IMR-90 (cell line): ENCODE results near the gene CMTM6. TPM values are rescaled to one million over a fixed set of nuclear protein-coding genes. Genes with fewer than 3 reads are reported as not detected.

Source experiments
- ATAC-seq: fragments of 200-7000 bp; cut with Tn5 transposase; 2 replicates; pipeline ENCODE4 v1.9.1; 2020; ENCODE audit warnings: low read depth, mild to moderate bottlenecking, moderate library complexity
- BruUV-seq: library from RNA; stranded (reverse); fragments of 400-500 nt; replicated peaks from 2 replicates; lab custom pipeline; 2021; lab: Mats Ljungman, UMichigan
- CTCF ChIA-PET: fragments of 300-600 bp; formaldehyde crosslinking; extraction: SDS; loops from one replicate; lab custom pipeline; 2021; ENCODE audit warnings: antibody characterized with exemption; lab: Yijun Ruan, JAX
- POLR2A ChIA-PET: fragments of 300-600 bp; sonication (Branson Sonifier 250); formaldehyde crosslinking; loops from one replicate; lab custom pipeline; 2022; ENCODE audit warnings: antibody characterized with exemption; ENCODE audit not compliant: unreplicated experiment; lab: Charles Lee
- DNase-seq: peaks from one replicate; pipeline ENCODE4 v3.0.0; 2013
- H2AFZ ChIP-seq: replicated peaks from 2 replicates; pipeline ENCODE3; 2013; ENCODE audit warnings: low read length, mild to moderate bottlenecking; ENCODE audit not compliant: poor library complexity
- H2AK5ac ChIP-seq: 2 replicates; pipeline ENCODE4 v1.6.1; 2013; ENCODE audit warnings: low read depth, low read length, inconsistent platforms
- H2AK9ac ChIP-seq: replicated peaks from 2 replicates; pipeline ENCODE3; 2013; ENCODE audit warnings: mild to moderate bottlenecking, low read depth, low read length, moderate library complexity; ENCODE audit not compliant: poor library complexity
- H2BK120ac ChIP-seq: 2 replicates; pipeline ENCODE4 v1.6.1; 2013; ENCODE audit warnings: low read depth, low read length, inconsistent platforms
- H2BK15ac ChIP-seq: 3 replicates; pipeline ENCODE4 v1.6.1; 2013; ENCODE audit warnings: low read depth, low read length, inconsistent platforms
- H2BK20ac ChIP-seq: 2 replicates; pipeline ENCODE4 v1.6.1; 2013; ENCODE audit warnings: low read depth, mild to moderate bottlenecking, inconsistent platforms, low read length, moderate library complexity
- H2BK5ac ChIP-seq: 2 replicates; pipeline ENCODE4 v1.6.1; 2013; ENCODE audit warnings: mild to moderate bottlenecking, low read depth, low read length, inconsistent platforms; ENCODE audit not compliant: poor library complexity, severe bottlenecking
- H3K14ac ChIP-seq: replicated peaks from 2 replicates; pipeline ENCODE4 v1.6.1; 2013; ENCODE audit warnings: low read depth, low read length, inconsistent platforms
- H3K18ac ChIP-seq: 2 replicates; pipeline ENCODE4 v1.6.1; 2013; ENCODE audit warnings: low read depth, low read length, control low read depth
- H3K23ac ChIP-seq: 2 replicates; pipeline ENCODE4 v1.6.1; 2013; ENCODE audit warnings: low read depth, low read length, inconsistent platforms
- H3K27ac ChIP-seq: 2 replicates; pipeline ENCODE4 v1.5.1; 2013; ENCODE audit warnings: mild to moderate bottlenecking, control low read depth, low read length; ENCODE audit not compliant: insufficient read depth
- H3K27me3 ChIP-seq: 2 replicates; pipeline ENCODE4 v1.6.1; 2013; ENCODE audit warnings: low read length; ENCODE audit not compliant: control insufficient read depth, insufficient read depth
- H3K36me3 ChIP-seq: 2 replicates; pipeline ENCODE4 v1.6.1; 2013; ENCODE audit warnings: low read length, mixed read lengths; ENCODE audit not compliant: control insufficient read depth, insufficient read depth
- H3K4ac ChIP-seq: 2 replicates; pipeline ENCODE4 v1.6.1; 2013; ENCODE audit warnings: low read depth, low read length, inconsistent platforms
- H3K4me1 ChIP-seq: 2 replicates; pipeline ENCODE4 v1.6.1; 2013; ENCODE audit warnings: low read length, mixed read lengths; ENCODE audit not compliant: control insufficient read depth, insufficient read depth
- H3K4me2 ChIP-seq: 2 replicates; pipeline ENCODE4 v1.6.1; 2013; ENCODE audit warnings: low read depth, mild to moderate bottlenecking, control low read depth, low read length, moderate library complexity
- H3K4me3 ChIP-seq: 2 replicates; pipeline ENCODE4 v1.5.1; 2013; ENCODE audit warnings: low read depth, mild to moderate bottlenecking, control low read depth, low read length, moderate library complexity; ENCODE audit not compliant: insufficient read depth
- H3K56ac ChIP-seq: 2 replicates; pipeline ENCODE4 v1.6.1; 2013; ENCODE audit warnings: low read length, inconsistent platforms; ENCODE audit not compliant: insufficient read depth; ENCODE audit errors: extremely low read depth
- H3K79me1 ChIP-seq, 2 experiments: 2 replicates each; pipeline ENCODE4 v1.6.1; 2013; ENCODE audit warnings: low read length in 2 of 2, inconsistent platforms in 1 of 2, low read depth in 1 of 2
- H3K9ac ChIP-seq: 2 replicates; pipeline ENCODE4 v1.6.1; 2013; ENCODE audit warnings: low read depth, low read length, control low read depth
- H3K9me1 ChIP-seq: 2 replicates; pipeline ENCODE4 v1.6.1; 2013; ENCODE audit warnings: low read length, inconsistent platforms; ENCODE audit not compliant: insufficient read depth
- H3K9me3 ChIP-seq: 2 replicates; pipeline ENCODE4 v1.6.1; 2013; ENCODE audit warnings: low read length; ENCODE audit not compliant: control insufficient read depth, insufficient read depth
- H4K20me1 ChIP-seq: 2 replicates; pipeline ENCODE4 v1.6.1; 2013; ENCODE audit warnings: low read length, inconsistent platforms; ENCODE audit not compliant: insufficient read depth
- H4K5ac ChIP-seq: 2 replicates; pipeline ENCODE4 v1.6.1; 2013; ENCODE audit warnings: mild to moderate bottlenecking, low read depth, low read length, control low read depth
- H4K8ac ChIP-seq, 2 experiments: 2 replicates each; pipeline ENCODE4 v1.6.1; 2013; ENCODE audit warnings: low read depth in 2 of 2, low read length in 2 of 2, control low read depth in 1 of 2, inconsistent platforms in 1 of 2
- H4K91ac ChIP-seq: 2 replicates; pipeline ENCODE4 v1.6.1; 2013; ENCODE audit warnings: low read depth, low read length, inconsistent platforms; ENCODE audit not compliant: insufficient read depth
- BHLHE40 ChIP-seq: fragments of 150-350 bp; IDR thresholded peaks from 2 replicates; pipeline ENCODE4 v1.6.1; 2016; ENCODE audit warnings: mild to moderate bottlenecking, low read depth, low read length
- CEBPB ChIP-seq: IDR thresholded peaks from 2 replicates; pipeline ENCODE4 v1.6.1; 2012; ENCODE audit warnings: low read depth, low read length, improper control_type of control experiment
- ELK1 ChIP-seq: fragments of 150-350 bp; IDR thresholded peaks from 2 replicates; pipeline ENCODE4 v1.6.1; 2016; ENCODE audit warnings: low read depth, mild to moderate bottlenecking, low read length, moderate library complexity, borderline replicate concordance
- MAFK ChIP-seq: IDR thresholded peaks from 2 replicates; pipeline ENCODE4 v1.6.1; 2012; ENCODE audit warnings: low read depth, low read length, improper control_type of control experiment
- MAZ ChIP-seq: IDR thresholded peaks from 2 replicates; pipeline ENCODE4 v1.6.1; 2012; ENCODE audit warnings: low read depth, mild to moderate bottlenecking, low read length, improper control_type of control experiment, moderate library complexity, borderline replicate concordance
- MXI1 ChIP-seq: IDR thresholded peaks from 2 replicates; pipeline ENCODE4 v1.6.1; 2012; ENCODE audit warnings: low read depth, mild to moderate bottlenecking, low read length, moderate library complexity, borderline replicate concordance
- NFE2L2 ChIP-seq: fragments of 150-350 bp; IDR thresholded peaks from 2 replicates; pipeline ENCODE4 v1.6.1; 2016; ENCODE audit warnings: low read depth, mild to moderate bottlenecking, low read length
- RCOR1 ChIP-seq: IDR thresholded peaks from 2 replicates; pipeline ENCODE4 v1.6.1; 2012; ENCODE audit warnings: mild to moderate bottlenecking, low read length, improper control_type of control experiment; ENCODE audit not compliant: insufficient replicate concordance
- RFX5 ChIP-seq: IDR thresholded peaks from 2 replicates; pipeline ENCODE4 v1.8.0; 2012; ENCODE audit warnings: low read depth, mild to moderate bottlenecking, low read length, moderate library complexity
- SMC3 ChIP-seq: fragments of 150-350 bp; IDR thresholded peaks from 2 replicates; pipeline ENCODE4 v1.6.1; 2016; ENCODE audit warnings: low read depth, mild to moderate bottlenecking, antibody characterized with exemption, low read length, moderate library complexity
- USF2 ChIP-seq: fragments of 150-350 bp; IDR thresholded peaks from 2 replicates; pipeline ENCODE4 v1.6.1; 2017; ENCODE audit warnings: mild to moderate bottlenecking, antibody characterized with exemption, low read length, low read depth
- WGBS, 2 experiments: methylation state at CpG; one replicate each; pipeline versions ENCODE4 v1.1.5 to v1.1.7; 2013; ENCODE audit warnings: missing lambda C conversion rate in 2 of 2; ENCODE audit not compliant: insufficient read length in 1 of 2; ENCODE audit errors: extremely low coverage in 2 of 2; 5-methylcytosine and 5-hydroxymethylcytosine counted together
- dilution Hi-C: fragments of 300-500 bp; cut with HindIII; formaldehyde crosslinking; loops from one replicate; pipeline ENCODE4 v1.14.3; 2018; ENCODE audit warnings: low sequenced_read_pairs; ENCODE audit not compliant: unreplicated experiment
- in situ Hi-C: fragments of 300-500 bp; cut with MboI; formaldehyde crosslinking; loops from 3 replicates; pipeline ENCODE4 v1.14.3; 2019; ENCODE audit warnings: low sequenced_read_pairs, inconsistent platforms, mixed read lengths
- intact Hi-C: fragments of 100-400 bp; cut with micrococcal nuclease; formaldehyde crosslinking; loops from 2 replicates; pipeline ENCODE4 v1.10.0; 2022
- polyA plus RNA-seq, 3 experiments: library from polyadenylated mRNA; depleted of rRNA; stranded (reverse); fragments of >200 nt; gene quantifications; 2 replicates each; pipeline ENCODE4 v1.2.3, GENCODE V29; 2012; ENCODE audit warnings: low replicate concordance in 1 of 3
- total RNA-seq: library from RNA; depleted of rRNA; stranded (reverse); fragments of >200 nt; gene quantifications from 2 replicates; pipeline ENCODE4 v1.2.3, GENCODE V29; 2012

Gene CMTM6
- total and polyA plus RNA-seq, 2 of the 4 experiments (the other 2 are of a cell fraction), result 29.4 to 36.6 TPM

- no peak for TF ChIP-seq MXI1
Observed at GRCh38 chr3:32469151-32469874, 33.3 kb downstream of the CMTM6 start (continued).

GRCh38 chr3:32467333-32468070 is 35.1 kb downstream of the CMTM6 start:
- peaks cover 5% of the 10 kb centered on the region for H3K36me3 ChIP-seq
- H2BK120ac ChIP-seq, result no peak overlapping the region
- H3K27me3 ChIP-seq, result no peaks in the 10 kb centered on the region
- no peak overlapping the region for H2BK5ac ChIP-seq
- H2BK15ac ChIP-seq, result no peak overlapping the region
- no peak overlapping the region for H3K4me3 ChIP-seq
- peaks cover 18% of the 10 kb centered on the region for H4K20me1 ChIP-seq
- no peak overlapping the region for H2AK5ac ChIP-seq
- peak; percentile 52 for DNase-seq
- intact Hi-C loops (loop anchor here (1.0 to 10.0 kb wide), 3 partner anchors 75 to 293 kb away; no protein-coding TSS in a partner anchor), dilution Hi-C loops (no loop called here), in situ Hi-C loops (loop anchor here (5.0 kb wide), 2 partner anchors 75 to 170 kb away; partner anchors contain the start of gene CMTM7)
- ATAC-seq, result peak; percentile 76
- H3K79me1 ChIP-seq, result peaks cover 12 to 28% of the 10 kb centered on the region in 2 experiments; a peak in 3 of 4 replicates
- no peak overlapping the region for H3K27ac ChIP-seq
- no peak overlapping the region for H2BK20ac ChIP-seq
- H2AK9ac ChIP-seq, result peak overlapping the region; percentile 58
- BruUV-seq, result no TSS peak
- no peak overlapping the region for H3K14ac ChIP-seq
- no peak overlapping the region for H3K9ac ChIP-seq
- POLR2A ChIA-PET, result no interaction called here
- 69% methylated on average over 21 of the region's 41 CpGs; no CpG with 5 or more reads in 1 of the 2 experiments for WGBS, 2 experiments
- no peak overlapping the region for H3K4me2 ChIP-seq
- H4K5ac ChIP-seq, result no peak overlapping the region
- H3K18ac ChIP-seq, result no peak overlapping the region
- H3K4me1 ChIP-seq, result peaks cover 11% of the 10 kb centered on the region
- no peaks in the 10 kb centered on the region for H3K9me3 ChIP-seq
- H4K8ac ChIP-seq, result no peak overlapping the region
- H3K9me1 ChIP-seq, result peaks cover 19% of the 10 kb centered on the region
- no peak overlapping the region for H3K4ac ChIP-seq
- CTCF ChIA-PET, result interaction anchor here (0.6 to 1.9 kb wide), 14 partner anchors 13 to 172 kb away, joined by 3 to 13 read pairs (median 4); no protein-coding TSS in a partner anchor
- no peak overlapping the region for H3K23ac ChIP-seq
- H2AFZ ChIP-seq, result peak overlapping the region; percentile 79
- no peak overlapping the region for H3K56ac ChIP-seq
- no peak overlapping the region for H4K91ac ChIP-seq
- no peak for TF ChIP-seq MXI1
- no peak for TF ChIP-seq USF2
- no peak for TF ChIP-seq BHLHE40
- no peak for TF ChIP-seq CEBPB
- no peak for TF ChIP-seq RFX5
- no peak for TF ChIP-seq NFE2L2
- TF ChIP-seq RCOR1, result no peak
- TF ChIP-seq SMC3, result peak; percentile 90
- TF ChIP-seq ELK1, result no peak
- no peak for TF ChIP-seq MAFK
- peak; percentile 16; the same call in 1 of the 2 replicates for TF ChIP-seq MAZ
